CD4-positive, alpha-beta T cell treated with Interleukin-15 for 1 hour (primary cell): Measurements from ENCODE around the gene EIF3D.

Source experiments
- DNase-seq: peaks from one replicate; pipeline ENCODE4 v3.0.0-alpha.2; 2020

The EIF3D gene, protein sequence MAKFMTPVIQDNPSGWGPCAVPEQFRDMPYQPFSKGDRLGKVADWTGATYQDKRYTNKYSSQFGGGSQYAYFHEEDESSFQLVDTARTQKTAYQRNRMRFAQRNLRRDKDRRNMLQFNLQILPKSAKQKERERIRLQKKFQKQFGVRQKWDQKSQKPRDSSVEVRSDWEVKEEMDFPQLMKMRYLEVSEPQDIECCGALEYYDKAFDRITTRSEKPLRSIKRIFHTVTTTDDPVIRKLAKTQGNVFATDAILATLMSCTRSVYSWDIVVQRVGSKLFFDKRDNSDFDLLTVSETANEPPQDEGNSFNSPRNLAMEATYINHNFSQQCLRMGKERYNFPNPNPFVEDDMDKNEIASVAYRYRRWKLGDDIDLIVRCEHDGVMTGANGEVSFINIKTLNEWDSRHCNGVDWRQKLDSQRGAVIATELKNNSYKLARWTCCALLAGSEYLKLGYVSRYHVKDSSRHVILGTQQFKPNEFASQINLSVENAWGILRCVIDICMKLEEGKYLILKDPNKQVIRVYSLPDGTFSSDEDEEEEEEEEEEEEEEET

DNA sequence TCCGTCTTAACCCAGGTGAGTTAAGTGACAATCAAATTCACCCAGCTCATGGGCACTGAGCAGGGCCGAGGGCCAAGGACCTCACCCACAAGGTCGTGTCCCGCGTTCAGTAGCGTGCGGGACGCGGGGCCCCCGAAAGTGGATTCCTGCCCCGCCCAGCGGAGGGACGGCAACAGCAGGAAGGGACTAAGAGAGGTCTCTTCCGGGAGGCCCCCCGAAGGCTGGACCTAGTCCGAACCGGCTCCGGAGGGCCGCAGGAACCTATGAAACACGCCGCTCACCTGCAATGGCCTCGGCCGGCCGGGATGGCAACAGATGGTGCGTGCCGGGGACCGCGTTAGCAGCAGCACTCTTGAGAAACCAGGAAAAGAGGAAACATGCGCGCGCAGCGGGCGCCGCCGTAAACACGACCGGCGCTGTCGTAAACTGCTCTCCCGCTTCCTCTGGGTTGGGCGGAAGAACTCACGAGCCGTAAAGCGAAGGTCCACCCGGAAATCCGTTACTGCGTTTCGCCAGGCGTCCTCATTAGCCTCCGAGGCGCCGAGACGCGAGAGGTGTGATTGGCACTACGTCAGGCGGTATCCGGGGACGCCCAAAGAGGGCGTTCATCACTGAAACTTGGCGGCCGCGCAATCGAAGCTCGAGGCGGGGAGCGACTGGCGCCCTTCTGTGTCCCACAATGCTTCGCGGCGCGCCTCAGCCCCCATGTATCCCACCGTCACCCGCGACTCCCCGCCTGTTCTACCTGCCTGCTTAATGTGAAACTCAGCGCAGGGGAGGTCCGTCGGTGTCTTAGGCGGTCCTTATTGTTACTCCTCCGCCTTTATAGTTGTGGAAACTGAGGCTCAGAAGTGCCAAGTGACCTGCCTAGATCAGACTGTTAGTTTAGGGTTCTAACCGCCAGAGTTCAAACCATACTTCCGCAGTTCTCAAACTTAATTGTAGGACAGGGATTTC lies at the start of gene EIF3D:
EIF3D (minus strand) TSS at position 372 of the 957 bp plus-strand sequence. CDS start 3,045 bp downstream, outside the sequence.
- DNase-seq: peak; percentile 100

DNA sequence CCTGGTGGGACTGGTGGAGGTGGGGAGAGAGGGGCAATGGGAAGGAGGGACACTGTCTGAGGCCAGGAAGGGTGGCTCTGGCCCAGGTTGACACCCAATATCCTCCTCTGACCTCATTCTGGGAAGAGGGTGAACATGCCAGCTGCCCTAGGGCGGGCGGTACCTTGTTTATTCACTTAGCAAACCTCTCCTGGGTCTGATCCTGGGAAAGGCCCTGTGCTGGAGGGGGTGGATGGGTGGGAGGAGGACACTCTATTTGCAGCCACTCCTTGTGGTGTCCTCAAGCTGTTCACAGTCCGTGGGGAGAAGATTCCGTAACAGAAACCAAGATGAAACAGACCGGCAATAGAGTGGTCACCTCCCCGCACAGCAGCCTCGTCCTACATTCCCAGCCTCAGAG lies 49.7 kb upstream of the EIF3D start:
- DNase-seq: no peak

DNA sequence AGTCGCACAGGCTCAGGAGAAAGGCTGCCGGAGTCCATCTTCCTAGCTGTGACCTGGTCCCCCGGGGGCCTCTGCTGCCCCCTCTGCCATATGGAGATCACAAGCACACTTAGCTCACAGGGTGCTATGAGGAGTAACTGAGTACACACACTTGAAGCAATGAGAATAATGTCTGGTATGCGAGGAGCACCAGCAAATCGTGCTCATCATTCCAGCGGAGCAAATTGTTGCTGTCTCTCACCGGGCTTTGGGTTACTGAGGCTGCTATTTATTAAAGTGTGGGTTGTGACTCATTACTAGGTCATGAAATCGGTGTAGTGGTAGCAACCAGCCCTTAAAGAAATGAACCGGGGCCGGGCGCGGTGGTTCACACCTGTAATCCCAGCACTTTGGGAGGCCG lies 48.1 kb upstream of the EIF3D start:
- DNase-seq: no peak

DNA sequence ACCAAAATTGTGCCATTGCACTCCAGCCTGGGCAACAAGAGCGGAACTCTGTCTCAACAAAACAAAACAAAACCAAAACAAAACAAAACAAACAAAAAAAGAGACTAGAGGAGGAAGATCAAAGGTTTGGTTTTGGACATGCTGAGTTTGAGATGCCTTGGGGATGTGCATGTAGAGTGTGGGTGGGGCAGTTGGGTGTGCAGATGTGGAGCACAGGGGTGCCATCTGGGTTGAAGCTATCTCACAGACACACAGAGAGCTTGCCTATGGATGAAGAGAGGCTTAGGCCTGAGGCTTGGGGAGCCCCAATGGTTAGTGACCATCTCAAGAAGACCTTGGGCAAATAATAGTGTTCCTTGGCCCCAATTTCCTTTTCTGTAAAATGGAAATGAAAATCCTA lies 45.8 kb upstream of the EIF3D start:
- DNase-seq: no peak

DNA sequence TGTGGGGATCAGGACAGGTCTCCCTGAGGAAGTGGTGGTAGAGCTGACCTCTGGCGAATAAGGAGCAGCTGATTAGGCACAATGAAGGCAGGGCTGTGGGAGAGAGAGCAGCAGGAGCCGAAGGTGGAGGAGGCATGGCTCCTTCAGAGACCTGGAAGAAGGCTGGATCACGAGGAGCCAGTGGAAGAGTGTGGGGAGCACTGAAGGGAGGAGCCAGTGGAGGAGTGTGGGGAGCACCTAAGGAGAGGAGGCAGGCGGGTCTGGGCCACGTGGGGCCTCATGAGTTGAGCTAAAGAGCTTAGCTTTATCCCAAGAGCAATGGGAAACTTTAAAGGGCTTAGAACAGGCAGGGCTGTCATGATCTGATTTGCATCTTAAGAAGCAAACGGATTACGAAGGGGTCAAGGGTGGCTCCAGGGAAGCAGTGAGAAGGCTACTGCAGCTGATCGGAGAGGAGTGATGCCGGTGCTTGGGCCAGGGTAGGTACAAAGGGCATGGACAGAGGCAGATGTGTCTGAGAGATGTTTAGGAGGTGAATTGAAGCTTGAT lies 44.9 kb upstream of the EIF3D start:
- DNase-seq: no peak

DNA sequence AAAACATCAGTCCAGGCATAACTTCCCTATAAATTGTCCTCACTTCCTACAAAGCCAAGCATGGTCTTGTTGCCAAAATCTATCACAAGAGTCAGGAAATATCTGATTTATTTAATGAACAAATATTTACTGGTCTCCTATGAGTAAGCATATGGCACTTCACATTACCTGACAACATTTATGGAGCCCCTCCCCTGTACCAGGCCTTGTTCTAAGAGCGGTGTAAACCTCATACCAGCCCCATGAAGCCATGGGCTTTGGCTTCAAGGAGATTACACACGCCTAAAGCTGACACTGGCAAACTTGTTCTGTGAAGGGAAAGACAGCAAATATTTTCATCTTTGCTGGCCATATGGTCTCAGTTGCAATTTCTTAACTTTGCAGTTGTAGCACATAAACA lies 43.0 kb upstream of the EIF3D start:
- no peak for DNase-seq

DNA sequence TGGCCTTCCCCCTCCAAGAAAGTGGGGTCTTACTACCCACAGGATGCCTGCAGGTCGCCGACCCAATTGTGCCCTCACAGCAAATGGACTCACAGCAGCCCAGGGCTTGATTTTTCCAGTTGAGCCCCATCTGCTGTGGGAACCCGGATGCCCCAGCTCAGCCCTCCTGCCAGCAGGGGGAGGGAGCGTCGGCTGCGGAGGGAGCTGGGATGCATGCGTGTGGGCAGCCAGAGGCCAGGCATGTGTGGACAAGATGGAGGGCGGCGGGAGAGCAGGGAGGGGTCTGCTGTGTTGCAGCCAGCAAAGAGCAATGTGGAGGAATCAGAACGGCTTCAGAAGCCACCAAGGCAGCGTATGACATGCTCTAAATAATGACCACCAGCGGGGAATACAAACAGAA lies 41.0 kb upstream of the EIF3D start:
- DNase-seq: no peak

DNA sequence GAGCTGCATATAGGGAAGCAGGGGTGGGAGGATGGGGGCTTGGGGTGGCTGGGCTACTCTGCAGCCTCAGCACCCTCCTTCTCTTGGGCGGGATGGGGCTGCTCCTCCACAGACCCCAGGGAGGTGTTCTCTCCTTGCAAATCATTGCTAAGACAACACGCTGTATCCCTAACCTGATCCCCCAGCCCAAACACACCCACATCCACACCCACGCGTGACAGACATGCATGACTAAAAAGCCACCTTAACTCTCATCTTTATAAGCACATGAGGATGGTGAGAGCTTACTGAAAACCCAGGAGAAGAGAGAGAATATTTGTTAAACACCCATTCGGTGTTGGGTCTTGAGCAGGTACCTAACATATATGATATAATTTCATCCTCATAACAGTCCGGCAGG lies 39.9 kb upstream of the EIF3D start:
- DNase-seq: no peak

DNA sequence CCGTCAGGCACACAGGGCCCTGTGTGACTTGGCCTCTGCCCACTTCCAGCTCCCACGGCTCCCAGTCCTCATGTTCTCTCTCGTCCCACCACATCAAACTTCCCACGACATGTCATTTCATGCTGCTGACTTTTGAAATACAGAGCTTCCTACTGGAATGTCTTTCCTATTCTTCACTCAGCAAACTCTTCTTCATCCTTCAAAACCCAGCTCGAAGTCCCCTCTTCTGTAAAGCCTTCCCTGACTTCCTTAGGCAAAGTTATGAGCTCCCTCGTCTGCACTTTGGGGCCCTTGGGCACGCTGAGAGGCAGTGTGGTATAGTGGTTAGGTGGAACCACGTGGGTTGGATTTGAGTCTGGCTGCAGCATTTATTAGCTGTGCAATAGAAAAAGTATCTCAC lies 37.8 kb upstream of the EIF3D start:
- DNase-seq: no peak

DNA sequence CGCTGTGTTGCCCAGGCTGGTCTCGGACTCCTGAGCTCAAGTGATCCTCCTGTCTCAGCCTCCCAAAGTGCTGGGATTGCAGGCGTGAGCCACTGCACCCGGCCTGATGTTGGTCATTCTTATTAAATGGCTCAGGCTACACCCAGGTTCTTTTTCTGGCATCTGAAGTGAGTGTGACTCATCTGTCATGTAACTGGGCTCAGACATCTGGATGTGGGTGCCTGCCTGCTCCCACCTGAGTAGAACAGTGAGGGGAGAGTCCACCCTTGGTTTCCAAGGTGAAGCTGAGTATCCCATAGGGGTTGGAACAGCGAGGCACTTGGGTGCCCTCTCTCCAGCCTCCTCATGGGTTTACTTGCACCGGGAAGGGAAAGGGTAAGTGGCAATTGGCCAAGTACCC lies 36.7 kb upstream of the EIF3D start:
- DNase-seq: no peak

DNA sequence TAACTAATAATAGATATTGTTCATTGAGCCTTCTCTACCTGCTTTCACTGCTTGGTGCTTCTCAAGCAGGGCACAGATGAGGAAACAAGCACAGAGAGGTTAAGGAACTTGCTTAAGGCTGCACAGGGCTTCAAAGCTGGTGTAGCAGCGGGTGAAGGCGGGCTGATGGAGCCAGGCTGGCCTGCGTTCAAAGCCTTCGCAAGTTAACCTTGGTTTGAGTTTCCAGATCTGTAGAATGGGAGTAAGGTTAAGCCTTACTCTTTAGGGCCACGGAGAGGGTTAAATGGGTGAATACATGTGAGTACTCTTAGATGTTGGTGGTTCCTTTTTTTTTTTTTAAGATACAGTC lies 36.2 kb upstream of the EIF3D start:
- DNase-seq: no peak

DNA sequence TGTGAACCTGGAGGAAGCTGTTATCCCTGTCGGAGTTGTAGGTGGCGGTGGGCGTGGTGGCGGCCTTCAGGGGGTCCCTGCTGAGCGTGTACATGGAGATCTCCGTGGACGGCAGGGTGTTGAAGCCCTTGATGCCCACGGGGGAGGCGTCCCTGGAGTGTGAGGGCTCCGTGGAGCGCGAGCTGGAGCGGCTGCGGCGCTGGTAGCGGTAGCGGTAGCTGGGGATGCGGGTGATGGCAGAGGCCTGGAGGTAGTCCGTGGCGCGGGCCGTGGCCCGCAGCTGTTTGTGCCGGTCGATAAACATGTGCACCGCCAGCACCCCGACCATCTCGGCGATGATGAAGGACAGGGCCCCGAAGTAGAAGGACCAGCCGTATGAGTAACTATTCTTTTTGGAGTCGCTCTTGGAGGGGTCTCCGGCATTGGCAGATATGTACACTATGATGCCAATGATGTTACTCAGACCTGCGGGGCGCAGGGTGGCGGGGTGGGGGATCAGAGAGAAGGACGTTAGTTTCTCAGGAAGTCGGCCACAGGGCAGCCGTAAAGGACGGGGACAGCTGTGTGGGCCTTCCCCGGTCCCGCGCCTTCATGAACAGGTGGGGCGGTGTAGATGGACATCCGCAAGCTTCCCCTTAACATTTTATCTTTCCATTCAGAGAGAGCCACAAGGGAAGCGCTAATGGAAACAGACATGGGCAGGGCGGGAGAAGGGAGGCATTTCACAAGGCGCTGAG lies 35.6 kb upstream of the EIF3D start:
- DNase-seq: no peak

DNA sequence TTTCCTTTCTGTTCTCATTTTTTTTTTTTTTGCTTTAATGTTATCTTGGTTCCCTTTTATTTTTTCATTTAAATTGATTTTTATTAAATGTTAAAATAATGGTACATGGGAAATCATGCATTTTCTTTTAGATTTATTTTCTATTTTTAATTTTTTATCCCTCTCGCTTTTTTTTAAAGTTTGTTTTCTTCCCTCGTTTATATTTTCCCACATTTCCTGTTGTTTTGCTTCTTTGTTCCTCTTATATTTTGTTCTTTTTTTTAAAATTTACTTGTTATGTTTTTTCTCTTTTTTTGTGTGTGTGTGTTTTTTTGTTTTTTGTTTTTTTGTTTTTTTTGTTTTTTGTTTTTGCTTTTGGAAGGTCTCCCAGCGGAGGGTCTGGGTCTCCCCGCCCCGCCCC lies 34.9 kb upstream of the EIF3D start:
- no peak for DNase-seq

DNA sequence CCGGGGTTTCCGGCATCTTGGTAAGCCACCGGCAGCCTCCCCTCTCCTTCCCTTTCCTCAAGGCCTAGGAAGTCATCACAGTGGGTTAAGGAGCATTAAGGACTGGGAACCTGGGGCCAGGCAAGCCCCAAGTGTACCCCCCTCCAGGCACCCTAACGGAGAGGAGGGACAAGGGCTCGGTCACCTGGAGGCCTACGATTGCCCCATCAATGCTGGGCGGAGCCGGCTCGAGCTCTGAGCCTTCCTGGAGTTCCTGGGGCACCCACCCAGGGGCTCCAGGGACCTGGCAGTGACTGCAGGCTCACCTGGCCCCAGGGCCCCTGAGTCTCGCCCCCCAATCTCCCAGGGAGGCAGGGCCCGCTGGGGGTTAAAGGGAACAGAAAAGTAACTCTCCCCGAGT lies 34.5 kb upstream of the EIF3D start:
- no peak for DNase-seq

DNA sequence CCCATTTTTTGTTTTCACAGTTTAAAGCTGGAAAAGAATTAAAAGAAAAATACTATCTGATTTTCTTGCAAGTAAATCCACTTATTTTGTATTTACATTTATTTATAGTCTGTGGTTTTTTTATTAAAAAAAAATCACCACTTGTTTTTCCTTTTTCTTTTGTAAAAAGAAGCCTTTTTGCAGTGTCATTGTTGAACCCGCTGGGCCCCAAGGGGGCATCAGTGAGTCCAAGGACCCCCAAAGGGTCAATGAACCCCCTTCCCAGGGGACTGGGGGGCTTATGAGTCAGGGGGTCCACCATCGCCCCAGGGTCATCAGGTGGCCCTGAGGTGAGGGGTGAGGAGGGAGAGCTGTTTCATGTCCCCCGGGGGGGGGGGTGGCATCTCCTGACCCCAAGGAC lies 34.0 kb upstream of the EIF3D start:
- DNase-seq: no peak

DNA sequence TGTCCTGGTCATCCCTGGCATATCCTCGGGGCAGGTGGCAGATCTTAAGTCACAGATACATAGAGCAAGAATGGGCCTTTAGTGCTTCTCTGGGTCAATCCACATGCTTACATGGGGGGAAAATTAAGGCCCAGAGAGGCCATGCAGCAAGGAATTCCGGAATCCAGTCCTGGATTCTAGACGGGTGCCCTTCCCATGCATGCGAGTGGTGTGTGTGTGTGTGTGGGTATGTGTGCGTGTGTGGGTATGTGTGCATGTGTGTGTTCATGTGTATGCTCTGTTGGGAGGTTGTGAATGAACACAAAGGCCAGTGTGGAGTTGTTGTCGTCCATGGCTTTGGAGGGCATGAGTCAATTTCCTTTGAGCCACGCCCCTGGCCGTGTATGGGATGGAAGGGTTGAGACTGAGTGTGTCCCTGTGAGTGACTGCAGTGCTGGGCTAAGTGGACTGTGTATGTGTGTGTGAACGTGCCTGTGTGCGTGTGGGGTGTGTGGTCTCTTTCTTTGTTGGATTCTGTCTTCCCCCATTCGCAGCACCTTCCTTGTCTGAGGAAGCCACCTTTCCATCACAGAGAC lies 33.4 kb upstream of the EIF3D start:
- DNase-seq: no peak

DNA sequence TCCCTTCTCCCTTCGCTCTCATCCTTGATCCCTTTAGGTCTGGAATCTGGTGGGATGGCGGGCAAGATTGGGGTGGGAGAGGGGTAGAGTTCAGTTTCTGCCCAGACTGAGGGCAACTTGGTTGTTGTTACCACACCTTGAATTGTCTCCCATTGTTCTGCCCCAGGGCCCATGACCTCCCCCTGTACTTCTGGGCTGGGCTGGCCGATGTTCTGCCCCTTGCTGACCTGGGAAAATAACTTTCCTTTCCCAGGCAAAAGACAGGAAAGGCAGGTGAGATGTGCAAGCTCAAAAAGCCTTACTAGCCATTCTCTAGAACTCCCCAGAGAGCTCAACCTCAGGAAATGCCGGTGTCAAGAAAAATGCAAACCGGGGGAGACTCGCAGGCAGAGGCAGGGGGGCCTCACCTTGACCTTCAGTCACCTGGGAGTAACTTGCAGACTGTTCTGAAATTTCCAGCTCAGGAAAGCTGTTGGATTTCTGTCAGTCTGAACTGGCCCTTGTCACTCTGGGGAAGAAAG lies 32.4 kb upstream of the EIF3D start:
- DNase-seq: no peak

DNA sequence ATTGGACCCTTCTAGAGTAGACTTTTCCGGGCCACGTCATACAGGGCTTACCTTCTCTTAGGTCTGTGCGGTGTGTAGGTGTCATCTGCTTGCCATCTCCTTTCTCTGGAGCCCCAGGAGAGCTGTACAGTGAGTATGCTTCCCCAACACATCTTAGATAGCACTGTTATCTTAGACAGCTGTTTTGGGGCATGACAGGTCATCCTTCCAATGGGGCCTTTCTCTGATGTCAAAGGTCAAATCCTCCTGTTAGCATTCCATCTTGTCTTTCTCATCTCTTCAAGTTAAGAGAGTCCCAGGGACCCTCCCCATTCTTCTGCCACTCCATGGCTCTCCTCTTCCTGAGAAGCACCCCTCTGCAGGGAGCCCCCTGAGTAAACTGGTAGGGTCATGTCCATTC lies 31.0 kb upstream of the EIF3D start:
- no peak for DNase-seq

DNA sequence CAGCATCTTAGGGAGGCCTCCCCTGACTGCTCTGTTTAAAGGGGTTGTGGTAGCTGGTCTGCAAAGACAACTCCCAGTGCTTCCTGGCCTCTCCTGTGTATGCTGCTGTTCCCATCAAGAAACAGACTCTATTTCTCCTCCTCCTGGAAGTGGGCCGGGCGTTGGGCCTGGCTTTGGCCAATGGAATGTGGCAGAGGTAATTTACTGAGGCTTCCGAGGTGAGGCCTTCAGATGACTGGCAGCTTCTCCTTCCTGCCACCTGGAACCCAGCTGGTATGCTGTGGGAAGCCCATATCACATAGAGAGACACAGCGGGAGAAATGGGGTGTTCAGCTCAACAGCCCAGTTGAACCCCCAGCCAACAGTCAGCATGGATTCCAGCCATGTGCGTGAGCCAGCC lies 25.1 kb upstream of the EIF3D start:
- no peak for DNase-seq

DNA sequence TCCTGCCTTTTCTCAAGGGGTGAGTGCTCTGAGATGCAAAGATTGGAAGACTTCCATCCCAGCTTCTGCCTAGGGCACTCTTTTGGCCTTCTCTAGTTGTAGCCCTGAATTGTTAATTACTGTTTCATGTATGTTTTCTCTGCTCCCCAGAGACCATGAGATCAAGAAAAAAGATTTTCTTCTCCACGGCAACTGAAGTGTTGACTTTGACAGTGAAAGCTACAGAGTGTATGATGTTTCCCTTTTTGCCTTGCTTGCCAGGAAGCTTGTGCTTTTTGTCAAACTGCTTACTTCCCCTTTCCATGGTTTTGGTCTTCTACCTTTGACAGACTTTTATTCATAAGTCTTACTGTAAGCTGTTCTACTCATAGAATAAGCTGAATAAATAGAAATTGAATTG lies 23.3 kb upstream of the EIF3D start:
- DNase-seq: peak; percentile 31

DNA sequence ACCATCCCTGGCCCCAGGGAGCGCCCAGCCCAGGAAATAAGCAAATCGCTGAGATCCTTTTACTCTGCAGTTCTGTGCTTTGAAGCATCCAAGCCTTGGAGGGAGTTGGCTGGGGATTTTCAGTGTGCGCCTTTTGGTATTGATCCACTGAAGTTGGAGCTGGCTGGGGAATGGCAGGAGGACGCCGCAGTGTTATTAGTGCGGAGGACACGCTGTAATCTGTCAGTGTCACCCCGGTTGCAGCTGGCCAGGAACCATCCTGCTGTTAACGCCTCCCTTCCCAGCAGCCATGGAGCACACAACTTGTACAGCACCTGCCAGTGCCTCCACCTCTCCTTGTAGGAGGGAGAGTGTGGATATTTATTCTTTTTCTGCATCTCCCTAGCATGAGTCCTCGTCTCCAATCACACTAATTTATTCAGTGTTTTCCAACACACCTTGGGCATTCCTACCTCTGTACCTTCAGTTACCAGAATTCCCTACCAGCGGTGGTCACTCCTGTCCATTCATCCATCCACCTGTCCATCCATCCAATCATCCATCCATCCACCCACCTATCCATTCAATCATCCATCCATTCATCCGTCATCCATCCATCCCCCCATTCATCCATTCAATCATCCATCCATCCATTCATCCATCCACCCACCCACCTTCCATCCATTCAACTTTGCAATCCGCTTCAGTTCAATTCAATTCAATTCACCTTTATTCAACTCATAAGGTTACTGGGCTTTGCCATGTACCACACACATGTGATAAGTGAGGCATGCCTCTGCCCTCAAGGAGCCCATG lies 21.9 kb upstream of the EIF3D start:
- DNase-seq: no peak
